Transverse colon (tissue), 4 donors: ENCODE measurements around the gene SYNJ2. TPM values are rescaled to one million over a fixed set of nuclear protein-coding genes. Genes with fewer than 3 reads are reported as not detected.

Source experiments
- DNase-seq: peaks from one replicate; pipeline ENCODE4 v3.0.0-alpha.2; 2019
- H3K27ac ChIP-seq, 4 donors: fragments of 200-600 bp; sonication (generic); 2 replicates each; pipeline ENCODE4 v1.5.1; 2016 to 2018; ENCODE audit warnings: inconsistent platforms in 4 of 4
- H3K27me3 ChIP-seq: fragments of 200-600 bp; sonication (generic); 2 replicates; pipeline ENCODE4 v1.5.1; 2017; ENCODE audit warnings: inconsistent platforms
- H3K36me3 ChIP-seq, 4 donors: fragments of 200-600 bp; sonication (generic); 2 replicates each; pipeline ENCODE4 v1.5.1; 2017 to 2019; ENCODE audit warnings: inconsistent platforms in 4 of 4
- H3K4me1 ChIP-seq, 4 donors: fragments of 200-600 bp; sonication (generic); 2 replicates each; pipeline ENCODE4 v1.5.1; 2017 to 2020; ENCODE audit warnings: inconsistent platforms in 4 of 4
- H3K4me3 ChIP-seq, 4 donors: fragments of 200-600 bp; sonication (generic); 1 replicate in 1 of 4; 2 replicates in 3 of 4; pipeline versions ENCODE4 v1.5.1 to v1.6.1; 2017 to 2019; ENCODE audit warnings: inconsistent platforms in 4 of 4
- H3K9me3 ChIP-seq, 2 donors: fragments of 200-600 bp; sonication (generic); 2 replicates each; pipeline ENCODE4 v1.5.1; 2017 to 2019; ENCODE audit warnings: inconsistent platforms in 2 of 2
- EP300 ChIP-seq: sonication (generic); formaldehyde crosslinking; IDR thresholded peaks from one replicate; pipeline ENCODE4 v1.6.1; 2017; ENCODE audit warnings: antibody characterized with exemption, low read depth
- POLR2A ChIP-seq: fragments of 450-650 bp; IDR thresholded peaks from one replicate; pipeline ENCODE4 v1.6.1; 2016; ENCODE audit warnings: antibody characterized with exemption, mild to moderate bottlenecking, moderate library complexity
- POLR2AphosphoS5 ChIP-seq, 3 donors: sonication (generic); formaldehyde crosslinking; IDR thresholded peaks; one replicate each; pipeline ENCODE4 v1.6.1; 2016; ENCODE audit warnings: antibody characterized with exemption in 3 of 3
- WGBS, 2 donors: methylation state at CpG; one replicate each; pipeline ENCODE4 v1.1.5; 2018; ENCODE audit warnings: low coverage in 1 of 2; 5-methylcytosine and 5-hydroxymethylcytosine counted together
- in situ Hi-C, 4 donors: fragments of 200-750 bp; cut with MboI; loops; one replicate each; pipeline versions ENCODE4 v1.15.0 to v1.15.1; 2017; ENCODE audit warnings: low sequenced_read_pairs in 3 of 4, low pct_ligation_motif_present in 1 of 4, low pct_unique_long_range_greater_than_20kb in 1 of 4
- intact Hi-C: fragments of 100-400 bp; cut with DNase I; formaldehyde crosslinking; loops from one replicate; pipeline ENCODE4 v1.15.1; 2023; ENCODE audit warnings: low total_unique reads
- total RNA-seq, 4 donors: library from RNA; depleted of rRNA; stranded (reverse); fragments of >200 nt; gene quantifications; one replicate each; pipeline ENCODE4 v1.1.0, GENCODE V29; 2016
- TF ChIP-seq, protein P1 (sequence below), 5 experiments: fragments of 200-600 bp in 3 of 5; fragments of 450-650 bp in 2 of 5; sonication (generic) in 3 of 5; IDR thresholded peaks; 1 replicate in 2 of 5; 2 replicates in 3 of 5; pipeline ENCODE4 v1.5.1; 2016 to 2017; ENCODE audit warnings: antibody characterized with exemption in 5 of 5, inconsistent platforms in 3 of 5, mild to moderate bottlenecking in 2 of 5, moderate library complexity in 1 of 5

Gene SYNJ2
- total RNA-seq, 4 donors from 2014 or later: 27.8 to 42.6 (median 31.8) TPM

DNA sequence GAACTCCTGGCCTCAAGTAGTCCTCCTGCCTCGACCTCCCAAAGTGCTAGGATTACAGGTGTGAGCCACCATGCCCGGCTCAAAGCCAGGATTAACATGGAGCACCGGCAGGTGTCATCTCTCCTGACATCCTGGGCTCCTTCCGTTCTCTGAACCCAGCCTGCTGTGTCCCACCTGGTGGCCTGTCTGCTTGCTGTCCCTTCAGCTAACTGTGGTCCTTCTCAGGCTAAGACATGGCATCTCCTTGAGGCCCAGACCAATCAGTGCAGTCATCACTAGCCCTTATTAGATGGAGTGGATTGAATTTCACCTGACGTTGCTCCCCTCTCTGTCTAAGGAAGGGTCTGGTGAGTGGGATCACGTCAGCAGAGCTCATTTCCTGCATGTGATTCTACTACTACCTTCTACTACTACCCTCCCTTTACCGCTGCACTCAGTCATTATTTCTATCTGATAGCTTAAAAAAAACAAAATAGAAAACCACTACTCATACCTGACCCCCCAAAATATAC lies 28.0 kb upstream of the SYNJ2 start:
- peak overlapping the region; percentile 85 to 94 (median 92) for H3K27ac ChIP-seq
- DNase-seq: no peak
- H3K4me1 ChIP-seq: peaks cover 0 to 50% (median 37%) of the 10 kb centered on the region in 4 donors
- WGBS, 2 donors: 6 to 46% methylated on average over 2 to 7 of the region's 7 CpGs
- H3K4me3 ChIP-seq: peak overlapping the region in 2 of 4 donors; percentile 13 to 43
- H3K27me3 ChIP-seq: no peaks in the 10 kb centered on the region
- in situ Hi-C loops: no loop called here
- peaks cover 8 to 24% of the 10 kb centered on the region in 2 donors for H3K9me3 ChIP-seq
- no peak for TF ChIP-seq POLR2AphosphoS5 (IDR thresholded peaks at IDR 0.05)
- no peak for TF ChIP-seq EP300
- TF ChIP-seq POLR2A: no peak
- TF ChIP-seq, protein P1, sequence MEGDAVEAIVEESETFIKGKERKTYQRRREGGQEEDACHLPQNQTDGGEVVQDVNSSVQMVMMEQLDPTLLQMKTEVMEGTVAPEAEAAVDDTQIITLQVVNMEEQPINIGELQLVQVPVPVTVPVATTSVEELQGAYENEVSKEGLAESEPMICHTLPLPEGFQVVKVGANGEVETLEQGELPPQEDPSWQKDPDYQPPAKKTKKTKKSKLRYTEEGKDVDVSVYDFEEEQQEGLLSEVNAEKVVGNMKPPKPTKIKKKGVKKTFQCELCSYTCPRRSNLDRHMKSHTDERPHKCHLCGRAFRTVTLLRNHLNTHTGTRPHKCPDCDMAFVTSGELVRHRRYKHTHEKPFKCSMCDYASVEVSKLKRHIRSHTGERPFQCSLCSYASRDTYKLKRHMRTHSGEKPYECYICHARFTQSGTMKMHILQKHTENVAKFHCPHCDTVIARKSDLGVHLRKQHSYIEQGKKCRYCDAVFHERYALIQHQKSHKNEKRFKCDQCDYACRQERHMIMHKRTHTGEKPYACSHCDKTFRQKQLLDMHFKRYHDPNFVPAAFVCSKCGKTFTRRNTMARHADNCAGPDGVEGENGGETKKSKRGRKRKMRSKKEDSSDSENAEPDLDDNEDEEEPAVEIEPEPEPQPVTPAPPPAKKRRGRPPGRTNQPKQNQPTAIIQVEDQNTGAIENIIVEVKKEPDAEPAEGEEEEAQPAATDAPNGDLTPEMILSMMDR (IDR thresholded peaks at IDR 0.05): no peak
- intact Hi-C loops: no loop called here
- no peaks in the 10 kb centered on the region for H3K36me3 ChIP-seq

GRCh38 chr6:157954150-157955117 lies 27.2 kb upstream of the SYNJ2 start:
- Histone ChIP-seq H3K36me3 (no peaks in the 10 kb centered on the region), H3K4me1 (peaks cover 0 to 50% (median 37%) of the 10 kb centered on the region in 4 donors), H3K9me3 (peaks cover 16 to 30% of the 10 kb centered on the region in 2 donors), H3K4me3 (peak overlapping the region in 3 of 4 donors; percentile 9 to 43 (median 13)), H3K27me3 (no peaks in the 10 kb centered on the region), H3K27ac (peak overlapping the region; percentile 85 to 94 (median 92))
- intact Hi-C loops (no loop called here), in situ Hi-C loops (no loop called here)
- TF ChIP-seq, protein P1 (IDR thresholded peaks at IDR 0.05): peak in 1 of 5 experiments; percentile 16
- TF ChIP-seq EP300 (peak; percentile 29), POLR2A (peak; percentile 80), POLR2AphosphoS5 (IDR thresholded peaks at IDR 0.05) (peak in 2 of 3 donors; percentile 54 to 77)
- WGBS, 2 donors: 29 to 44% methylated on average over 13 to 34 of the region's 34 CpGs
- DNase-seq: peak; percentile 90

- no peak for DNase-seq
- intact Hi-C loops: no loop called here
- TF ChIP-seq POLR2A (no peak), EP300 (no peak), POLR2AphosphoS5 (IDR thresholded peaks at IDR 0.05) (no peak)
- TF ChIP-seq, protein P1 (IDR thresholded peaks at IDR 0.05): no peak
- Histone ChIP-seq H3K36me3 (no peaks in the 10 kb centered on the region), H3K27ac (peak overlapping the region; percentile 85 to 94 (median 92)), H3K4me3 (no peak overlapping the region), H3K9me3 (peaks cover 17 to 23% of the 10 kb centered on the region in 2 donors), H3K4me1 (peaks cover 0 to 50% (median 37%) of the 10 kb centered on the region in 4 donors), H3K27me3 (no peaks in the 10 kb centered on the region)
- in situ Hi-C loops: no loop called here
- WGBS, 2 donors: 64 to 81% methylated on average over 2 to 6 of the region's 6 CpGs
Observed at GRCh38 chr6:157955675-157956074, 26.0 kb upstream of the SYNJ2 start.

- TF ChIP-seq POLR2AphosphoS5 (IDR thresholded peaks at IDR 0.05): no peak
- no peak for TF ChIP-seq POLR2A
- TF ChIP-seq EP300: no peak
- TF ChIP-seq, protein P1 (IDR thresholded peaks at IDR 0.05): no peak
- H3K4me1 ChIP-seq: peaks cover 0 to 50% (median 37%) of the 10 kb centered on the region in 4 donors
- H3K4me3 ChIP-seq: no peak overlapping the region
- peak overlapping the region; percentile 85 to 94 (median 92) for H3K27ac ChIP-seq
- intact Hi-C loops: no loop called here
- H3K27me3 ChIP-seq: no peaks in the 10 kb centered on the region
- in situ Hi-C loops: no loop called here
- no peaks in the 10 kb centered on the region for H3K36me3 ChIP-seq
- 90% methylated on average over 12 of the region's 12 CpGs; no CpG with 5 or more reads in 1 of the 2 donors for WGBS, 2 donors
- peaks cover 17 to 23% of the 10 kb centered on the region in 2 donors for H3K9me3 ChIP-seq
- DNase-seq: no peak
Observed at GRCh38 chr6:157956171-157956730, 25.4 kb upstream of the SYNJ2 start.
